Stimulated activated naive CD8-positive, alpha-beta T cell treated with anti-CD3 and anti-CD28 coated beads, Interleukin-15, Interleukin-2, amounts not matched to agents 100 ng/mL and 50 ng/mL, for 24 hours (primary cell): Measurements from ENCODE around the gene CNTD1.

ENCODE experiments used
- H3K27ac Mint-ChIP-seq: one replicate; pipeline ENCODE4 v1.8.0; 2021; ENCODE audit warnings: mild to moderate bottlenecking, mixed read lengths
- H3K27me3 Mint-ChIP-seq: one replicate; pipeline ENCODE4 v1.8.0; 2021; ENCODE audit warnings: mixed read lengths
- H3K36me3 Mint-ChIP-seq: one replicate; pipeline ENCODE4 v1.8.0; 2021; ENCODE audit warnings: low read depth, mixed read lengths
- H3K4me1 Mint-ChIP-seq: one replicate; pipeline ENCODE4 v1.8.0; 2021; ENCODE audit warnings: low read depth, mixed read lengths
- H3K4me3 Mint-ChIP-seq: one replicate; pipeline ENCODE4 v1.8.0; 2021; ENCODE audit warnings: mild to moderate bottlenecking, mixed read lengths
- H3K9me3 Mint-ChIP-seq: one replicate; pipeline ENCODE4 v1.8.0; 2021; ENCODE audit warnings: mixed read lengths

The CNTD1 gene

GRCh38 chr17:42784811-42785592 is 13.7 kb upstream of the CNTD1 start:
- Mint-ChIP-seq H3K36me3 (no peaks in the 10 kb centered on the region), H3K27ac (no peak overlapping the region), H3K9me3 (no peaks in the 10 kb centered on the region), H3K27me3 (peaks cover 64% of the 10 kb centered on the region), H3K4me3 (no peak overlapping the region), H3K4me1 (peaks cover 24% of the 10 kb centered on the region)

GRCh38 chr17:42787266-42787665 is 11.4 kb upstream of the CNTD1 start:
- no peak overlapping the region for H3K4me3 Mint-ChIP-seq
- no peaks in the 10 kb centered on the region for H3K9me3 Mint-ChIP-seq
- peaks cover 58% of the 10 kb centered on the region for H3K27me3 Mint-ChIP-seq
- peaks cover 21% of the 10 kb centered on the region for H3K4me1 Mint-ChIP-seq
- H3K27ac Mint-ChIP-seq, result no peak overlapping the region
- no peaks in the 10 kb centered on the region for H3K36me3 Mint-ChIP-seq

GRCh38 chr17:42791948-42792347 is 6.7 kb upstream of the CNTD1 start:
- peaks cover 3% of the 10 kb centered on the region for H3K4me1 Mint-ChIP-seq
- no peak overlapping the region for H3K27ac Mint-ChIP-seq
- peaks cover 4% of the 10 kb centered on the region for H3K36me3 Mint-ChIP-seq
- H3K27me3 Mint-ChIP-seq, result peaks cover 16% of the 10 kb centered on the region
- H3K4me3 Mint-ChIP-seq, result no peak overlapping the region
- H3K9me3 Mint-ChIP-seq, result no peaks in the 10 kb centered on the region

- peaks cover 13% of the 10 kb centered on the region for H3K27me3 Mint-ChIP-seq
- no peak overlapping the region for H3K4me3 Mint-ChIP-seq
- peaks cover 4% of the 10 kb centered on the region for H3K36me3 Mint-ChIP-seq
Measured at GRCh38 chr17:42792545-42792944, 6.1 kb upstream of the CNTD1 start.

GRCh38 chr17:42795061-42795460 is 3.6 kb upstream of the CNTD1 start:
- Mint-ChIP-seq H3K4me1 (peaks cover 21% of the 10 kb centered on the region), H3K36me3 (peaks cover 8% of the 10 kb centered on the region), H3K27me3 (peaks cover 8% of the 10 kb centered on the region), H3K4me3 (no peak overlapping the region), H3K9me3 (peaks cover 3% of the 10 kb centered on the region), H3K27ac (no peak overlapping the region)

More at GRCh38 chr17:42792545-42792944, 6.1 kb upstream of the CNTD1 start:
- H3K4me1 Mint-ChIP-seq, result peaks cover 9% of the 10 kb centered on the region
- no peaks in the 10 kb centered on the region for H3K9me3 Mint-ChIP-seq
- no peak overlapping the region for H3K27ac Mint-ChIP-seq

GRCh38 chr17:42795465-42795864 is 3.2 kb upstream of the CNTD1 start:
- H3K27me3 Mint-ChIP-seq, result peaks cover 8% of the 10 kb centered on the region
- peaks cover 21% of the 10 kb centered on the region for H3K4me1 Mint-ChIP-seq
- peaks cover 3% of the 10 kb centered on the region for H3K9me3 Mint-ChIP-seq
- no peak overlapping the region for H3K27ac Mint-ChIP-seq
- H3K4me3 Mint-ChIP-seq, result no peak overlapping the region
- peaks cover 8% of the 10 kb centered on the region for H3K36me3 Mint-ChIP-seq

GRCh38 chr17:42796066-42796758 is 2.4 kb upstream of the CNTD1 start:
- Mint-ChIP-seq H3K4me1 (peaks cover 21% of the 10 kb centered on the region), H3K27ac (no peak overlapping the region), H3K36me3 (peaks cover 8% of the 10 kb centered on the region), H3K4me3 (no peak overlapping the region), H3K9me3 (peaks cover 3% of the 10 kb centered on the region), H3K27me3 (peaks cover 10% of the 10 kb centered on the region)

GRCh38 chr17:42797067-42798007 is 1.3 kb upstream of the CNTD1 start:
- Mint-ChIP-seq H3K27ac (no peak overlapping the region), H3K27me3 (peaks cover 10% of the 10 kb centered on the region), H3K9me3 (peaks cover 3% of the 10 kb centered on the region), H3K4me1 (peaks cover 21% of the 10 kb centered on the region), H3K36me3 (peaks cover 8% of the 10 kb centered on the region), H3K4me3 (peak overlapping the region; percentile 90)

- Mint-ChIP-seq H3K36me3 (peaks cover 8% of the 10 kb centered on the region), H3K4me1 (peaks cover 21% of the 10 kb centered on the region), H3K9me3 (peaks cover 3% of the 10 kb centered on the region), H3K27me3 (peaks cover 10% of the 10 kb centered on the region), H3K4me3 (peak overlapping the region; percentile 90), H3K27ac (peak overlapping the region; percentile 47)
Measured at GRCh38 chr17:42798011-42798382, 664 bp upstream of the CNTD1 start.

- Mint-ChIP-seq H3K9me3 (peaks cover 3% of the 10 kb centered on the region), H3K27me3 (peaks cover 10% of the 10 kb centered on the region), H3K4me1 (peaks cover 6% of the 10 kb centered on the region), H3K4me3 (no peak overlapping the region), H3K27ac (no peak overlapping the region), H3K36me3 (peaks cover 9% of the 10 kb centered on the region)
Measured at GRCh38 chr17:42803074-42803883, 4.6 kb downstream of the CNTD1 start.

- H3K4me3 Mint-ChIP-seq, result no peak overlapping the region
- H3K27ac Mint-ChIP-seq, result no peak overlapping the region
- H3K27me3 Mint-ChIP-seq, result peaks cover 7% of the 10 kb centered on the region
Measured at GRCh38 chr17:42804918-42805367, 6.3 kb downstream of the CNTD1 start.

GRCh38 chr17:42806249-42806648 is 7.6 kb downstream of the CNTD1 start:
- Mint-ChIP-seq H3K9me3 (no peaks in the 10 kb centered on the region), H3K27ac (no peak overlapping the region), H3K36me3 (peaks cover 15% of the 10 kb centered on the region), H3K4me1 (no peaks in the 10 kb centered on the region), H3K4me3 (no peak overlapping the region), H3K27me3 (no peaks in the 10 kb centered on the region)

More at GRCh38 chr17:42804918-42805367, 6.3 kb downstream of the CNTD1 start:
- H3K4me1 Mint-ChIP-seq, result no peaks in the 10 kb centered on the region
- peaks cover 5% of the 10 kb centered on the region for H3K36me3 Mint-ChIP-seq
- no peaks in the 10 kb centered on the region for H3K9me3 Mint-ChIP-seq

GRCh38 chr17:42809250-42809649 is 10.6 kb downstream of the CNTD1 start:
- peaks cover 32% of the 10 kb centered on the region for H3K36me3 Mint-ChIP-seq
- H3K4me3 Mint-ChIP-seq, result no peak overlapping the region
- H3K9me3 Mint-ChIP-seq, result no peaks in the 10 kb centered on the region
- H3K4me1 Mint-ChIP-seq, result no peaks in the 10 kb centered on the region
- H3K27ac Mint-ChIP-seq, result no peak overlapping the region
- no peaks in the 10 kb centered on the region for H3K27me3 Mint-ChIP-seq
